GM12878 (cell line): ENCODE results near the gene PIGU. TPM values are rescaled to one million over a fixed set of nuclear protein-coding genes. Genes with fewer than 3 reads are reported as not detected.

ENCODE experiments used
- ASH2L ChIP-seq: fragments of 300-600, 200-600 bp; sonication (generic); IDR thresholded peaks from 2 replicates; pipeline ENCODE4 v1.6.1; 2017; ENCODE audit warnings: low read depth, mild to moderate bottlenecking, borderline replicate concordance
- BHLHE40 ChIP-seq, 2 experiments: fragments of 450-650 bp in 1 of 2; IDR thresholded peaks; 2 replicates each; pipeline ENCODE4 v1.6.1; 2011 to 2017; ENCODE audit warnings: low read depth in 2 of 2, borderline replicate concordance in 1 of 2, improper control_type of control experiment in 1 of 2, low read length in 1 of 2, mild to moderate bottlenecking in 1 of 2
- CEBPZ ChIP-seq: fragments of 150-350 bp; IDR thresholded peaks from 2 replicates; pipeline ENCODE4 v1.6.1; 2016; ENCODE audit warnings: low read depth, low read length
- CREB1 ChIP-seq: IDR thresholded peaks from 2 replicates; pipeline ENCODE4 v1.6.1; 2012; ENCODE audit warnings: low read depth, mild to moderate bottlenecking, inconsistent platforms
- CREM ChIP-seq: IDR thresholded peaks from 2 replicates; pipeline ENCODE4 v1.6.1; 2014; ENCODE audit warnings: antibody characterized with exemption, low read depth
- EGR1 ChIP-seq, 2 experiments: IDR thresholded peaks; 1 replicate in 1 of 2; 2 replicates in 1 of 2; pipeline ENCODE4 v1.6.1; 2011 to 2012; ENCODE audit warnings: low read depth in 2 of 2, low read length in 2 of 2, borderline replicate concordance in 1 of 2, mild to moderate bottlenecking in 1 of 2, moderate library complexity in 1 of 2
- EZH2 ChIP-seq: IDR thresholded peaks from 2 replicates; pipeline ENCODE4 v1.6.1; 2012; ENCODE audit warnings: low read depth, mild to moderate bottlenecking, control low read depth, inconsistent platforms, low read length, borderline replicate concordance; ENCODE audit not compliant: control insufficient read depth
- FOS ChIP-seq: IDR thresholded peaks from 3 replicates; pipeline ENCODE4 v1.6.1; 2011; ENCODE audit warnings: borderline replicate concordance; ENCODE audit not compliant: insufficient read length; ENCODE audit errors: extremely low read depth
- GATAD2B ChIP-seq: fragments of 450-650 bp; conservative IDR thresholded peaks from 2 replicates; pipeline ENCODE4 v1.6.1; 2017; ENCODE audit warnings: low read depth, mild to moderate bottlenecking, moderate library complexity
- MLLT1 ChIP-seq: fragments of 450-650 bp; IDR thresholded peaks from 2 replicates; pipeline ENCODE4 v1.6.1; 2016; ENCODE audit warnings: mild to moderate bottlenecking
- PAX8 ChIP-seq: fragments of 450-650 bp; IDR thresholded peaks from 2 replicates; pipeline ENCODE4 v1.6.1; 2017; ENCODE audit warnings: mild to moderate bottlenecking, moderate library complexity
- PKNOX1 ChIP-seq: fragments of 450-650 bp; IDR thresholded peaks from 2 replicates; pipeline ENCODE4 v1.6.1; 2016; ENCODE audit warnings: mild to moderate bottlenecking
- RFX5 ChIP-seq: IDR thresholded peaks from 2 replicates; pipeline ENCODE4 v1.6.1; 2011; ENCODE audit warnings: low read depth, low read length, improper control_type of control experiment
- SMC3 ChIP-seq: IDR thresholded peaks from 2 replicates; pipeline ENCODE4 v1.6.1; 2011; ENCODE audit warnings: low read length, improper control_type of control experiment, borderline replicate concordance
- SP1 ChIP-seq: IDR thresholded peaks from one replicate; pipeline ENCODE4 v1.6.1; 2011; ENCODE audit warnings: low read depth, low read length
- SRF ChIP-seq, 2 experiments: IDR thresholded peaks; 2 replicates each; pipeline ENCODE4 v1.6.1; 2011; ENCODE audit warnings: low read depth in 2 of 2, low read length in 2 of 2, mild to moderate bottlenecking in 1 of 2, moderate library complexity in 1 of 2
- STAT1 ChIP-seq: fragments of 450-650 bp; conservative IDR thresholded peaks from 2 replicates; pipeline ENCODE4 v1.6.1; 2014; ENCODE audit warnings: antibody characterized with exemption, mild to moderate bottlenecking
- ZNF217 ChIP-seq: fragments of 450-650 bp; IDR thresholded peaks from 2 replicates; pipeline ENCODE4 v1.6.1; 2017; ENCODE audit warnings: antibody characterized with exemption, mild to moderate bottlenecking
- ZNF687 ChIP-seq: fragments of 450-650 bp; IDR thresholded peaks from 2 replicates; pipeline ENCODE4 v1.6.1; 2017; ENCODE audit warnings: mild to moderate bottlenecking, moderate library complexity
- polyA plus RNA-seq, 11 experiments: library from polyadenylated mRNA; depleted of rRNA in 4 of 11; unstranded in 6 of 11; stranded (reverse) in 5 of 11; fragments of >200 nt; fragmentation: Nextera tagmentation in 4 of 11; fragmentation: Illumina TruSeq in 1 of 11; extraction: Ambion mirVana in 4 of 11; extraction: Trizol in 1 of 11; gene quantifications; 1 replicate in 1 of 11; 2 replicates in 10 of 11; pipeline versions ENCODE4 v1.2.1 to v1.2.3, GENCODE V29; 2011 to 2016; ENCODE audit warnings: inconsistent platforms in 2 of 11, missing spikeins in 2 of 11, low read depth in 1 of 11
- total RNA-seq, 4 experiments: library from RNA; depleted of rRNA in 3 of 4; stranded (reverse); fragments of >200 nt in 3 of 4; fragmentation: Illumina TruSeq in 1 of 4; extraction: Trizol in 1 of 4; gene quantifications; 2 replicates each; pipeline versions ENCODE4 v1.2.1 to v1.2.3, GENCODE V29; 2013 to 2021

Gene PIGU
- total and polyA plus RNA-seq, 10 of the 15 experiments (the other 5 are each of a cell fraction or from before 2014, with no cell fraction given) = 4.1 to 88.2 (median 25.0) TPM

- TF ChIP-seq PKNOX1 = peak; percentile 98
- TF ChIP-seq CREM = 0 out of 2 replicates have a peak, but pooled peaks have one; percentile 3
- TF ChIP-seq EZH2 = no peak
- peak in 1 of 2 experiments; percentile 69; a peak in 2 of 4 replicates for TF ChIP-seq BHLHE40 (IDR thresholded peaks at IDR 0.05; ENCODE audit: borderline replicate concordance in 1 of 2, low read depth in 2 of 2, low read length in 1 of 2)
- peak; percentile 79; the same call in 1 of the 2 replicates for TF ChIP-seq ASH2L
- no peak for TF ChIP-seq SMC3
- TF ChIP-seq SP1 = peak; percentile 71
- peak; percentile 7 for TF ChIP-seq FOS
- no peak for TF ChIP-seq CEBPZ
- TF ChIP-seq RFX5 = no peak
- peak; percentile 95 for TF ChIP-seq GATAD2B
- no peak; the same call in 1 of the 2 replicates for TF ChIP-seq CREB1
- no peak for TF ChIP-seq MLLT1
- no peak for TF ChIP-seq PAX8
- no peak for TF ChIP-seq ZNF217
- TF ChIP-seq ZNF687 = peak; percentile 35; the same call in 1 of the 2 replicates
- TF ChIP-seq EGR1 (IDR thresholded peaks at IDR 0.05; ENCODE audit: borderline replicate concordance in 1 of 2, low read depth in 2 of 2, low read length in 2 of 2) = peak in 1 of 2 experiments; percentile 91; a peak in 2 of 3 replicates
- TF ChIP-seq SRF (IDR thresholded peaks at IDR 0.05; ENCODE audit: low read depth in 2 of 2, low read length in 2 of 2) = peak in 1 of 2 experiments; percentile 37; a peak in 1 of 4 replicates
- TF ChIP-seq STAT1 = no peak
These were observed 160.4 kb downstream of the PIGU start, which contains the start of gene DYNLRB1 (continued) for GRCh38 chr20:34516247-34517113.
